Activated CD8-positive, alpha-beta memory T cell treated with anti-CD3 and anti-CD28 coated beads for 48 hours (primary cell): ENCODE measurements around the gene WWOX.

ENCODE experiments used
- DNase-seq, 3 experiments: peaks; one replicate each; pipeline ENCODE4 v3.0.0-alpha.2; 2020; ENCODE audit warnings: low read depth in 2 of 3, low spot score in 2 of 3

Gene WWOX

DNA sequence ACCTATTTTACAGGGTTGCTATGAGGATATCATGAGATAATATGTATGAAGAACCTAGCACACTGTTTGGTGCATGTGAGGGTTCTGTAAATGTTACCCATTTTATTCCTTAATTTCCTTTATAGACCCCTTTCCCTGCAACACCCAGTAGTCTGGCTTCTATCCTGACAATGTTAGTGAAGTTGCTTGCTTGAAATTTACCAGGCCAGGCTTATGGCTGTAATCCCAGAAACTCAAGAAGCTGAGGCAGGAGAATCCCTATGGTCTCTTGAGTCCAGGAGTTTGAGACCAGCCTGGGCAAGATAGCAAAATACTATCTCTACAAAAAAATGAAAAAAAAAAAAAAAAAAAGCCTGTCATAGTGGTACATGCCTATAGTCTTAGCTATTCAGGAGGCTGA is 779.1 kb downstream of the WWOX start:
- no peak for DNase-seq

DNA sequence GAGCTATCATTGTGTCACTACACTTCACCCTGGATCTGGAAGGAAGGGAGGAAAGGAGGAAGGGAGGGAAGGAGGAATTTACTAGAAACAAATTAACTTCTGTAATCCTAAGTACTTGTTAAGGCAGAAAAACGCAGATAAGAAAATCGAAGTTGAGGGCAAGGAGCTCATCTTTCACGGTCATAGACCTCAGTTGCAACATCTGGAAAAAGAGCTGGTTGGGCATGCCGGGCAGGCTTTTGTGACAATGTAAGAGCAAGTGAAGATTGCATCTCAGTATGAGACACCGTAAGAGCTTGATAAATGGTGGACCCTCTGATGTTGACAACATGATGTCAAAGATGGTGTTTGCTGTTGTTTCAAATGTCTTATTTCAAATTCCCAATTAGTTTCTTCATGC is 779.6 kb downstream of the WWOX start:
- DNase-seq, result no peak

DNA sequence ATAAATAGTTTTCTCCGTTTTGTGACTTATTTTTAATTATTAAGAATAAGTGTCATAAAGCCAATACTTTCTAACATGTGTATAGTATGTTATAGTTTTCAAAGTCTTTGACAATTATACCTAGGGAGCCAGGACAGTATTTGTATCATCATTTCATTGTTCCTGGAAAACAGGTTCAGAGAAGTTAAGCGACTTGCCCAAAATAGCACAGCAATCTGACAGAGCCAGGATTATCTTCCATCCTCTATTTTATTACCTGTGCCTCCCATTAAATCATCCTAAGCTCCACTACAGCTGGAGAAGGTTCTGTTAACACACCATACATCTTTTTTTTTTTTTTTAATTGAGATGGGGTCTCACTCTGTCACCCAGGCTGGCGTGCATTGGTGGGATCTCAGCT is 782.7 kb downstream of the WWOX start:
- DNase-seq, result no peak

DNA sequence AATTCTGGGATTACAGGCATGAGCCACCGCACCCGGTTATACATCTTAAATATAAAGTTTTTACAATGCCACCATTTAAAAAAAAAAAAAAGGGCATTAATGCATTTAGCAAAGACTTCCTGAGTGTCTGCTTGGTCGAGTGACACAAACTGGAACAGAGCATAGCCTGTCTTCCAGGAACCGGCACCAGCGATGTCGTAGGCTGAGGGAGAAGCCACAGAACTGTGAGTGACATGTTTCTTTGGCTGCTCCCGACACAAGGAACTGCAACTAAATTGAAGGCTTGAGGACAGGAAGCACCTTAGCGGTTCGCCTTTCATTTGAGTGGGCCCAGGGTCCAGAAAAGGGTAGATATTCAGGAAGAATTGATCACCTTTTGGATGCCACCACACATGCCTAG is 783.3 kb downstream of the WWOX start:
- DNase-seq, result no peak

DNA sequence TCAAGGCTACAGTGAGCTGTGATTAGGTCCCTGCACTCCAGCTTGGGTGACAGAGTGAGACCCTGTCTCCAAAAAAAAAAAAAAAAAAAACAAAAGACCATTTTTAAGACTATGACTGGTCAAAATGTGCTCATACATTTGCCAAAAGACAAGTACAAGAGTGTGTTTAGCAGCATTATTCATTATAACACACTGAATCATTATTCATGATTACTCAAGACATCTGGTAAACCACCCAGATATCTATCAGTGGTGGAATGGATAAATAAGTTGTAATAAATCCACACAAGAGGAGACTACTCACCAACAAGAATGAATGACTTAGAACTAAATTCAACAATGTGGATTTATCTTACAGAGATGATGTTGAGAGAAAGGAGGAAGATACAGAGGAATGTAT is 784.8 kb downstream of the WWOX start:
- no peak for DNase-seq

DNA sequence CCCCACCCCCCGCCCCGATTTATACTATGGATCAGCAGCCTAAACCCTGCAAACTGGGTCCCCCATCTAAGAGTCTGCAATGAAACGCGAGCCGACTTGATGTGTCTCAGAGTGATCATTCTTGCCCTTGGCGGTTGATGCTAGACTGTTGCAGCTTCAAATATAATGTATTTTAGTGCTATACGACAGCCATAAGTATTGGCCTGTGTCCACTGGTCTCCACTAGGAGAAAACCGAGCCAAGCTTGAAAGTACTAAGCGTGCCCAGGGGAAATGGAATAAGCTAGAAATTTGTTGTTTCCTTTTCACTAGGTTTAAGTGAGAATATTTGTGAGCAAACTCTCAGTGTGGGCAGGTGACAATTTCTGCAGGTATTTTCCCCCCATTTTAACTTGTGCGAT is 789.9 kb downstream of the WWOX start:
- DNase-seq, result no peak

DNA sequence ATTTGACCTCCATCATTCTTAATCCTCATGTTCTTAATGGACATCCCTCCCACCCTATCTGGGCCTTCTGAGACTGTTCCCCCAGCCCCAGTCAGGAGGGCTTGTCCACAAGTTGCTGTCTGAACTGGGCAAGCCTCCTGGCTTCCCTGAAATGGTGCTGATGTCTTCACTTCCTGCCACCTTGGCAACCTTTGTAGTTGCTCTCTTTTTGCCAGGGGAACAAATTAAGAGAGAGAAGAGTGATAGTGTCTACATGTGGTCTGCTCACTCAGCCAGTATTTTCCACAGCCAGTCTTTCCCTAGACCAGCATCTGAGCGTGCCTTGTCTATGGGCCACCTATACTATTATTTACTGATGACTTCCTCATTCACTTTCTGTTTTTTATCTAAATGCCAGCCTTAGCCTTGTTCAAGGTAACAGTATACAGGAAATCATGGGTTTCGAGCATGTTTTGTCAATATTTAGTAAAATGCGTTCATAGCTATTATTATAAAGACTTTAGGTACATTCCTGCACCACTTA is 791.0 kb downstream of the WWOX start:
- no peak for DNase-seq

DNA sequence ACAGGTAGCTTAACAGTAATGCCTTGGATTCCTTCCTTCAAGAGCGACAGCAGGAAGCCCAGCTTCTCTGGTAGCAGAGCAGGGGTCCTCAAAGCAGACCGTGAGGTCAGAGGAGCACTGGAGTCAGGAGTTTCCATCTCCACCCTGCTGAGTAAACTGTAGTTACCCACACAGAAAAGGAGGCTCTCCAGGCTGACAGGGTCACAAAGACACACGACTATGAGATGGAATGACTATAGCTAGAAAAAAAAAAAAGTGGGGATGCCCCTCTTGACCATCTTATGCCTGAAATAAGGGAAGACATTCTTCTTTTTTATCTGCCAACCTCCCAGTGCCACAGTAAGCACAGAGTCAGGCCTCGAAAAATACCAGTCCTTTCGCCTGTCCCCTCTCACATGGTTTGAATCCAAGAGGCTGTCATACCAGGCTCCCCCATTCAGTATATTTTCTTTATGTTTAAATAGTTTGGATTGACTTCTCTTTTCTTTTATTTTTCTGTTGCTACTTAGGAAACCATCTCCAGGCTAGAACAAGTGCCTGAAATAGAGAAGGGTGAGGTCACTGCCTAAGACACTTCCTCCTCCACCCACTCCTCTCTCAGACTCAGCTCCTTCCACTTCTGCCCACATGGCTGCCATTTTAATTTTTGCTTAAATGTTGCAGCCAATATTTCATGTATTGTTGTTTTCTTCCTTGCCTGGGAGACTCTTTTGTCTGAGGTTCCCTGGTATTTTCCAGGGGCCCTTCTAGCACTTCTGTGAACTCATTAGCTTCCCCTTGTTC is 793.7 kb downstream of the WWOX start:
- no peak for DNase-seq

DNA sequence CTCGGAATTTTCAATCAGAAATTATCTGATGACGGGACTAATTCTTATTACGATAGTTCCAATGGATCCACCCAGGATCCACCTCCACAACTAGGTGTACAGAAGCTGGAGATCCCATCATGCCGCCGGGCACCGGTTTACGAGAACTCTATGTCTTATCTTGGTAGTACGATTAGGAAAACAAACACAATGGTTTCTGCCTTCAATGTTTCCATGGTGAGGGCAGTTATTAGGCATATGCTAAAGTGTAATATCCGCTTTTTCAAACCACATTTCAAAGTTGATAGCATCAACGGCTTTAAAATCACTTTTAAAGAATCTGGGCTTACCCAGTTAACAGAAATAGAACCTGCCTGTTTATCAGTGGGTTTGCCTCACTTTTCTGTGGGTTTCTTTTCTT is 795.4 kb downstream of the WWOX start:
- DNase-seq, result no peak

DNA sequence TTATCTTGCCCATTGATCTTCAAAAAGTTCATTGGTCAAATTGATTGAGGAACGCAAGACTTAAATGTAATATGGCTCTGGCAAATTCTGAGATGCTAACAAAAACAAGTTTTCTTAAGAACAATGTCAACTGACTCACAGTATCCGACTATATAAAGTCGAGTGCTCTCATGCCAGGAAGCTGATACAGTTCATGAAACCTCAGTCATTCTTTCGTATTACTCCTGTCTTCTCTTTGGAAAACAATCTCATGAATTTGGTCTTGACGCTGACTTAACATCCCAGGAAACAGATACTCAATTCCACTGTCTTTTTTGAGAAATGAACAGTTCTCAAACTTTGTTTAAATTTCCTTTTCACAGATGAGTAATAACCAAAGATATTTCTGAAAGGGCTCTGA is 796.2 kb downstream of the WWOX start:
- DNase-seq, result no peak

DNA sequence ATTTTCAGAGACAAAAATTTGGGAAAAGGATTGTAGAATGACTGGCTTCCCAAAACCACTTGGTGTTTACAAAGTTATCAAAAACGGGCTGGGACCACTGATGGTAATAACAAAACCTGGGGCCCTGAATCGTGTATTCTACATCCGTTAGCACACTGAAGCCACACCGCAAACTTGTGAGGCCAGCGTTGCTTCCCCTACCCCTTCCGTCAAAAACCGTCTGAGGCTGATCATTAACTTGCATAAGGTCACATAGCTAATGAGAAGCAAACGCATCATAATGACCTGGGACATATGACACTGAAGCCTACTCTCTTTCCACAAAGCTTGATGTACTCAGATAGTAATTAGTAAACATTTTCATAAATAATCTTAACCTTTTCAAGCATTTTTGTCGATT is 796.8 kb downstream of the WWOX start:
- no peak for DNase-seq

DNA sequence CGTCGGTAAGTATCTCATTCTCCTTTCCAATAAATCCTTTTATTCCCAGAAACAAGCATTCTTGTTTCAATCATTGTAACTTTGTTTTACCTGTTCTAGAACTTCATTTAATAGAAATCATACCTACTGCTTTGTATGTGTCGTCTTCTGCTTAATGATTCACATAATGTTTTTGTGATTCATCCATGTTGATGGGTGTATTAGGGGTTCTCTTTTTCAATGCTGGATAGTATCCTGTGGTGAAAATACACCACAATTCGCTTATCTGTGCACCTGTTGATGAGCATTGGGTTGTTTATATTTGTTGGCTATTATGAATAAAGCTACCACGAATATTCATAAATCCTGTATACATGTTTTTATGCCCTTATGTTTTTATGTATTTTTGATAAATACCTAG is 797.8 kb downstream of the WWOX start:
- no peak for DNase-seq

DNA sequence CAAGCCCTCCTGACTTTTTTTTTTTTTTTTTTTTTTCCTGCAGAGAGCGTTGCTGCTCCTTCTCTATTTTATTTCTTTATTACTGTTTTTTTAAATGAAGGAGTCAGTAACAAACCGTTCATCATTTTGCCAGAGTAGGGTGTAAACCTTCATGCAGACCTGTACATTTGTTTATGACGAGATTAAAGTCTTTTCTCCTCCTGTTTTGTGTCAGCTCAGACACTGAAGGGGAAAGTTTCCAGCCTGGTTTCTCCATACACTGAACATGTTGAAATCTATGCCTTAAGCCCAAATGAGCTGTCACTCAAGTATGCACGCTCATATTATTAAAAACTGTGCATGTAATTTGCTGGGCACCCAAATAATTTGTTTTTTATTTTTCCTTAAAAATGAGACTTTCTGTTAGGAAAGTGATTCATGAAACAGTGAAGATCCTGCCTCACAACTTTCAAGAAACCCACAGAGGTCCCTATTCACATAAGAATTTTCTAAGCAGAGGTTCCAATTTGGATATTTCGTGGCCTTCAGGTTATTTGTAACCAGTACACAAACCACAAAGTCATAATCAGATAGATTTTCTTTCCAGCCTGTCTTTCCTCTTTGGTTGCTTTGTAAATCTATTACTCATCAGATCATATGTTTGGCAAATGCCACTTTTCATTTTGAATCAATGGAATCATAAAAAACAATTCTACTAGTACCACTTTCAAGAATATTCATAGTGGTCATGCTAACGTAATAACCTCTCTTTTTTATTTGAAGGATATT is 800.8 kb downstream of the WWOX start:
- DNase-seq, result no peak

DNA sequence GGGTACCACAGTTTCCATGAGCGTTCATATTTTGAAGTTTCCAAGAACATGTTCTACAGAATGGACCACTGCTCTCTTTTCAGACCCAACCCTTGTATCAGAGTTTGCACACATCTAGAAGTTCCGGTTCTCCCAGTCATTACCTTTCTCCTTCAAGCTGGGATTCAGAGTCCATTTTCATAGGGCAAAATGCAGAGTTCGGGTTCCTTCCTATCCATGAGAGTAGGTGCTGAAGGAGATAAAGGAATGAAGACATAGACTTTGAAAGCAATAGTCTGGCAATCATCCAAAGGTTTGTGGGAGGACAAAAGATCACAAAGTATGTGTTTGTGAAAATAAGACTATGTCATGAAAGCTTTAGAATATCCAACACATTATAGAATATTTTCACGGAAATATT is 801.5 kb downstream of the WWOX start:
- DNase-seq, result no peak

DNA sequence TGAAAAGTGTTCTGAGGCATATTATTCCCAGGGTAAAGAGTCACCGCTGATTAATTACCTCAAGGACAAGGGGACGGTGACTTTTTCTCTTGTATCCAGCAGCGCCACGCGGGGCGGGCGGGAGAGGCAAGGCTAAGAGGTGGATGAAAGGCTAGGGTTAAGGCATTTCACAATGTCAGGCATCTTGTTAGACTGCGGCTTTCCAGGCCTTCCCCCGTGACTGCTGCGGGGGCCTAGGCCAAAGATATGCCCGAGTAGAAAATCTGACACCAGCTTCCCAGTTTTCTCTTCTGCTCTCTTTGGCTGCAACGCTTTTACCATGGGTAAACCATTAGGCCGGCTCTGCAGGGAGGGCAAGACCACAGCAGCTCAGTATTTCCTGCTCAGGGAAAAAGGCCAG is 802.9 kb downstream of the WWOX start:
- no peak for DNase-seq

DNA sequence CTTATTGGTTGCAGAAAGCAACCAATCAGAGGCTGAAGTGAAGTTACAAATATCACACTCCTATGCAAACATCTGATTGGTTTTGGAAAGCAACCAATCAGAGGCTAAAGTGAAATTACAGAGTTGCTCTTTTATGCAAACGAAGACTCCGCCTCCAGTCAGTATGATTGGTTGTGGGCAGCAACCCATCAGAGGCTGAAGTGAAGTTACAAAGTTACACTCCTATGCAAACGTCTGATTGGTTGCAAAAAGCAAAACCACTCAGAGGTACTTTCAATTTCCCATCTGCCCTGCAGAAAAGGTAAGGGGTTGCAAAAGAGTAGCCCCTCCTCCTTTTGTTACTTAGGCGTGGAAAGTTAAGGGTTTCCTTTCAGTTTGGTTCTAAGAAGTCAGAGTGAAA is 803.8 kb downstream of the WWOX start:
- DNase-seq, result no peak

DNA sequence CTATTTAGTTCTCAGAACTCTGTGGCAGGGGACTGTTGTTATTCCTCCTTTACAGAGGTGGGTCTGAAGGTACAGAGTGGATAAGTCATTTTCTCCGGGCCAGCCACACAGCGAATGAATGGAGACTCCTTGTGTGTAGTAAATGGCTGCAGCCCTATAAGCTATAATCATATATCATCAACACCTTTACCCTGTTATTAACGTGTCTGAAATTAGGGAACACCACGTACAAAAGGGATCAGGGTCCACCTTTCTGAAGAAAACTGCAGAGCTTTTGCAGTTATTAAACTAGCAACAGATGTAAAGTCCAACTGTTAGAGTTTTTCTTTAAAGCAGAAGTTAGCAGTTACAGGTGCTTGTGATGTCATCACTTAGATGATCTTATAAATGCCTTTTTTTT is 804.4 kb downstream of the WWOX start:
- no peak for DNase-seq

DNA sequence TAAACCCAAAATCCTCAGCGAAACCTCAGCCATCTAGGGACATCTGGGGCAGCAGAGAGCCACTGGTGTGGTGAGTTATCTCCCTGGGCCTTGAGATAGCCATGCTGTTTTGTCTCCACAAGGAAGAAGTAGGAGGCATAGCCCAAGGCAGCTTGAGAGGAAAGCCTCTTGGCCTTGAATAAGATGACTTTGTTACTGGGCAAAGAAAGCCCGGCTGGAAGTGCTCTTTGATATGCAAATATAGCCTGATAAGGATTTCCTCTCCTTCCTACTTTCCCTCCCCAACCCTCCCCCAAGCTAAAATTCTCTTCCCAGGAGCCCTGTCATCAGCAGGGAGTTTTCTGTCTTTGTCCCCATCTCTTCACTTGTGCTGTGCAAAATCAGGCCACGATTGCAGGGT is 806.7 kb downstream of the WWOX start:
- no peak for DNase-seq

DNA sequence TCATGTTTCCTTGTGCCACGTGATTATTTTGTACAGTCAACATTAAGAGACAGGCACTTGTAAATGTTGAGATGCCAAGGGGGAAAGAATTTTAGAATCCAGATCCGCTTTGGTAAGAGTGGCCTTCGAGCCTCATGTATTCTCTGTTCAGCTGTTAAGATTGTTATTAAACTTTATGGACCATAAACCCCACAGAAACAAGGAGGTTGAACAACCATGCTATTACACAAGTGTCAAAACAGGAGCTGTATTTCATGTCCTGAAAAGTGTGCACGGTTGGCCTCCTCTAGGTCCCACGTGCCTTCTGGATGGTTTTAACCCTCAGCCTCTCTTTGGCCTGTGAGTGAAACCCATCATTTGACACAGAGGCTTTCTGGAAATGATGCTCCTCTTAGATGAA is 809.8 kb downstream of the WWOX start:
- DNase-seq, result no peak

DNA sequence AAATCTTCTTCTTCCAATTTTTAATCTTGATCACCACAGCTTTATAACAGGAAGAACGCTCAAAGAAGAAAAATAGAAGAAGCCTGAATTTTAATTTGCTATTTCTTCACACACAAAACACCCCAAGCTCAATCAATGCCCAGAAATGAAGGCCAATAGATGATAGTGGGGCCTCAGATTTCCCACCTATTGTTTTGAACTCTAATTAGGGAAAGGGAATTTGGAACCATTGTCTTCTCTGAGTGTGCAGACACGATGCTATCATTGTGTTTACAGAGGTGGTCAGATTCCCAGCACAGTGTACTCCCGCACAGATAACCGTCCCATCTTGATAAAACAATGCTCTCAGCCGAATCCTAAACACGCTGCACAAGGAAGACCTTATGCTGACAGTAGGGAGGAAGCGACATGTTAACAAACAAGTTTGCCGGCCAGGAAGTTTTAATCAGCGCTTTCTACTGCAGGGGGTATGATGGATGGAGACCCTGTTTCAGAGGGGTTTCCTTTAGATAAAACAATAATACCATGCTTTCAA is 816.4 kb downstream of the WWOX start:
- no peak for DNase-seq

DNA sequence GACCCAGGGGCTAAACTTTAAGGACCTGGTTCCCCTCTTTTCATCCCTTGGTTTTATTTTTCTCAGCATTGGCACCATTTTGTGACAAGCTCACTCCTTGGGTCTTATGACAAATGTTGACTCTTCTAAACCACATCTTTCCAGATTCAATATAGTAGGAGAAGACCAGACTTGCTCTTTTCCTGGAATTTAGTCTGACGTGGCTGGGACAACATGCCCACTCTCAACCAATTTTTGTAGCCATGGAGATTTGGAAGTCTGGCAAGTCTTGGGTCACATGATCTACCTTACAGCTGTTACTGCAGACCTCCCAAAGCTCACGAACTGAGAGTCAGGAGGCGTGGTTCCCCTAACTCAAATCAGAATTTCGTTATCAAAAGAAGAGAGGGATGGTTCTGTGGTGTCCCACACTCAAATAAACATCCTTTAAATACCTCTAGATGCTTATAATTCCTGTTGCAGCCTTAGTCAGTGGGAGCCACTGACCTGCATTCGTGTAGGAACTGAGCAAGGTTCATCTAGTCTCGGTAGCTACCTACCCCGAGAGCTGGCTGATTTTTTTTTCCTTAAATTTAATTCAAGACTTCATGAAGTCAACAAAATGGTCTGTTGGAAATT is 817.6 kb downstream of the WWOX start:
- no peak for DNase-seq

DNA sequence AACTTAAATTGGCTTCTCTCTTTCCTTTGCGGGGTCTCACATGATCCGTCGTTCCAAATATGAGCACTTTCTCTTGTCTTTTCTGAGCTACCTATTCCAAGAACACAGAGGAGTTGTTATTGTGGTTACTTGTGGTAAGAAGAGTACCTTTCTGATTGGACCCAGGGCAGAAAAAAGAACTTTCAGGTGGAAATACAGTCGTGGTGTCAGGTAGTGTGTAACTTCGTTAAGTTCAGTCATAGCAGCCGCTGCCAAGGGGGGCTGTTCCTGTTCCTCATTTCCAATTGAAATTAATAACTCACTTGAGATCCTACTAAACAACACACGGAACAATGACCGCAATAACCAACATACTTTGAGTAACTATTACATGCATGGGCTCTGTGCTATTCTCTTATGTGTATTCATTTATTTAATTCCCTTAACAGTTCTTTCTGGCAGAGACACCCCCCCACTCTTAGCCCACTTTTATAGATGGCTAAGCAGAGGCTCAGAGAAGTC is 819.4 kb downstream of the WWOX start:
- no peak for DNase-seq
